Astrocyte (in vitro differentiated cells and primary cell): ENCODE measurements around the gene TGM6. TPM values are rescaled to one million over a fixed set of nuclear protein-coding genes. Genes with fewer than 3 reads are reported as not detected.

ENCODE experiments used
- DNase-seq: peaks from one replicate; pipeline ENCODE4 v3.0.0-alpha.2; 2010; ENCODE audit warnings: low read depth
- FAIRE-seq: peaks from 2 replicates; lab custom pipeline; 2011; peaks lifted over from hg19 to GRCh38; lab: Jason Lieb, UNC
- H2AFZ ChIP-seq: 2 replicates; pipeline ENCODE4 v1.6.0; 2012; ENCODE audit warnings: low read depth, low read length, inconsistent platforms
- H3K27ac ChIP-seq: 2 replicates; pipeline ENCODE4 v1.5.1; 2011; ENCODE audit warnings: low read depth, low read length, inconsistent platforms
- H3K27me3 ChIP-seq: 2 replicates; pipeline ENCODE4 v1.6.0; 2011; ENCODE audit warnings: low read length, inconsistent platforms; ENCODE audit not compliant: insufficient read depth
- H3K36me3 ChIP-seq: 2 replicates; pipeline ENCODE4 v1.5.1; 2011; ENCODE audit warnings: low read length, inconsistent platforms; ENCODE audit not compliant: insufficient read depth
- H3K4me1 ChIP-seq: 2 replicates; pipeline ENCODE4 v1.5.1; 2011; ENCODE audit warnings: low read length, inconsistent platforms; ENCODE audit not compliant: insufficient read depth
- H3K4me2 ChIP-seq: 2 replicates; pipeline ENCODE4 v1.6.0; 2012; ENCODE audit warnings: low read length, inconsistent platforms
- H3K4me3 ChIP-seq: 2 replicates; pipeline ENCODE4 v1.5.1; 2011; ENCODE audit warnings: low read depth, mild to moderate bottlenecking, low read length, inconsistent platforms; ENCODE audit not compliant: insufficient read depth
- H3K79me2 ChIP-seq: 2 replicates; pipeline ENCODE4 v1.6.0; 2012; ENCODE audit warnings: mild to moderate bottlenecking, low read length, inconsistent platforms; ENCODE audit not compliant: insufficient read depth
- H3K9ac ChIP-seq: 2 replicates; pipeline ENCODE4 v1.6.0; 2012; ENCODE audit warnings: mild to moderate bottlenecking, low read length, inconsistent platforms
- H3K9me3 ChIP-seq: 2 replicates; pipeline ENCODE4 v1.5.1; 2012; ENCODE audit warnings: low read depth, mild to moderate bottlenecking, low read length, inconsistent platforms; ENCODE audit not compliant: insufficient read depth
- H4K20me1 ChIP-seq: 2 replicates; pipeline ENCODE4 v1.6.0; 2012; ENCODE audit warnings: low read length, inconsistent platforms; ENCODE audit not compliant: insufficient read depth
- H3K27ac Mint-ChIP-seq: one replicate; pipeline ENCODE4 v1.8.0; 2021; ENCODE audit warnings: mild to moderate bottlenecking, mixed read lengths; ENCODE audit not compliant: unreplicated experiment
- H3K27me3 Mint-ChIP-seq: one replicate; pipeline ENCODE4 v1.8.0; 2021; ENCODE audit warnings: low read depth, mixed read lengths; ENCODE audit not compliant: unreplicated experiment
- H3K36me3 Mint-ChIP-seq: one replicate; pipeline ENCODE4 v1.8.0; 2021; ENCODE audit warnings: low read depth, mixed read lengths; ENCODE audit not compliant: unreplicated experiment
- H3K4me1 Mint-ChIP-seq: one replicate; pipeline ENCODE4 v1.8.0; 2021; ENCODE audit warnings: low read depth, mixed read lengths; ENCODE audit not compliant: unreplicated experiment
- H3K4me3 Mint-ChIP-seq: one replicate; pipeline ENCODE4 v1.8.0; 2021; ENCODE audit warnings: mild to moderate bottlenecking, moderate library complexity, mixed read lengths; ENCODE audit not compliant: unreplicated experiment
- H3K9me3 Mint-ChIP-seq: one replicate; pipeline ENCODE4 v1.8.0; 2021; ENCODE audit warnings: mild to moderate bottlenecking, mixed read lengths; ENCODE audit not compliant: unreplicated experiment
- CTCF ChIP-seq: IDR thresholded peaks from 2 replicates; pipeline ENCODE4 v1.5.1; 2011; ENCODE audit warnings: low read depth, mild to moderate bottlenecking, inconsistent platforms, low read length, moderate library complexity; ENCODE audit not compliant: insufficient read depth
- EZH2 ChIP-seq: IDR thresholded peaks from 2 replicates; pipeline ENCODE4 v1.6.1; 2012; ENCODE audit warnings: mild to moderate bottlenecking, low read length, inconsistent platforms; ENCODE audit not compliant: insufficient read depth
- total RNA-seq: library from RNA; stranded (reverse); gene quantifications from 2 replicates; pipeline ENCODE4 v1.2.1, GENCODE V29; 2021

The TGM6 gene
- total RNA-seq, 1 donor from 2014 or later, result not detected

- TF ChIP-seq CTCF, result no peak
- TF ChIP-seq EZH2, result no peak
- Histone ChIP-seq H2AFZ (no peak overlapping the region), H4K20me1 (no peaks in the 10 kb centered on the region), H3K9me3 (no peaks in the 10 kb centered on the region), H3K36me3 (no peaks in the 10 kb centered on the region), H3K9ac (no peak overlapping the region), H3K79me2 (no peaks in the 10 kb centered on the region), H3K4me2 (no peak overlapping the region), H3K4me3 (no peak overlapping the region), H3K4me1 (no peaks in the 10 kb centered on the region), H3K27me3 (peaks cover 4% of the 10 kb centered on the region), H3K27ac (no peak overlapping the region)
- no peak for DNase-seq
- no peak overlapping the region for H3K4me3 Mint-ChIP-seq
- no peak for FAIRE-seq
- no peak overlapping the region for H3K27ac Mint-ChIP-seq
- H3K4me1 Mint-ChIP-seq, result peaks cover 2% of the 10 kb centered on the region
- H3K27me3 Mint-ChIP-seq, result peaks cover 3% of the 10 kb centered on the region
- no peaks in the 10 kb centered on the region for H3K36me3 Mint-ChIP-seq
- peaks cover 9% of the 10 kb centered on the region for H3K9me3 Mint-ChIP-seq
These were observed 23.6 kb upstream of the TGM6 start for GRCh38 chr20:2357114-2357513.

GRCh38 chr20:2358006-2358405 lies 22.7 kb upstream of the TGM6 start:
- Histone ChIP-seq H3K27ac (no peak overlapping the region), H3K9ac (no peak overlapping the region), H3K4me2 (no peak overlapping the region), H3K9me3 (no peaks in the 10 kb centered on the region), H3K4me3 (no peak overlapping the region), H4K20me1 (no peaks in the 10 kb centered on the region), H3K79me2 (no peaks in the 10 kb centered on the region), H3K4me1 (no peaks in the 10 kb centered on the region), H2AFZ (no peak overlapping the region), H3K27me3 (peaks cover 4% of the 10 kb centered on the region), H3K36me3 (no peaks in the 10 kb centered on the region)
- no peak for FAIRE-seq
- peaks cover 9% of the 10 kb centered on the region for H3K9me3 Mint-ChIP-seq
- H3K36me3 Mint-ChIP-seq, result no peaks in the 10 kb centered on the region
- peaks cover 3% of the 10 kb centered on the region for H3K27me3 Mint-ChIP-seq
- no peak for DNase-seq
- H3K4me3 Mint-ChIP-seq, result no peak overlapping the region
- H3K27ac Mint-ChIP-seq, result no peak overlapping the region
- H3K4me1 Mint-ChIP-seq, result peaks cover 2% of the 10 kb centered on the region
- TF ChIP-seq CTCF, result no peak
- TF ChIP-seq EZH2, result no peak

GRCh38 chr20:2361035-2361593 lies 19.6 kb upstream of the TGM6 start:
- DNase-seq (no peak), FAIRE-seq (no peak)
- Histone ChIP-seq H3K27me3 (no peaks in the 10 kb centered on the region), H3K27ac (no peak overlapping the region), H3K9me3 (no peaks in the 10 kb centered on the region), H3K9ac (no peak overlapping the region), H2AFZ (no peak overlapping the region), H4K20me1 (no peaks in the 10 kb centered on the region), H3K4me1 (no peaks in the 10 kb centered on the region), H3K79me2 (no peaks in the 10 kb centered on the region), H3K4me3 (no peak overlapping the region), H3K36me3 (no peaks in the 10 kb centered on the region), H3K4me2 (no peak overlapping the region)
- H3K27ac Mint-ChIP-seq, result no peak overlapping the region
- peaks cover 9% of the 10 kb centered on the region for H3K9me3 Mint-ChIP-seq
- H3K27me3 Mint-ChIP-seq, result no peaks in the 10 kb centered on the region
- H3K4me3 Mint-ChIP-seq, result no peak overlapping the region
- no peaks in the 10 kb centered on the region for H3K36me3 Mint-ChIP-seq
- TF ChIP-seq CTCF (no peak), EZH2 (no peak)
- H3K4me1 Mint-ChIP-seq, result peaks cover 2% of the 10 kb centered on the region
